NCI-H2196 (cell line): ENCODE measurements around the gene GSK3B.

Experiments used
- DNase-seq: peaks from one replicate; lab custom pipeline; 2025; ENCODE audit not compliant: unreplicated experiment; lab: John Stamatoyannopoulos, UW

The GSK3B gene

GRCh38 chr3:120098710-120099109, 4.5 kb upstream of the GSK3B start:
- DNase-seq = no peak

GRCh38 chr3:120095979-120096426, 1.8 kb upstream of the GSK3B start:
- no peak for DNase-seq

GRCh38 chr3:120095226-120095978, 1.2 kb upstream of the GSK3B start:
- peak; percentile 99 for DNase-seq

- DNase-seq = peak; percentile 100
These were observed 554 bp upstream of the GSK3B start for GRCh38 chr3:120094776-120095225.

GRCh38 chr3:120093119-120093910, 932 bp downstream of the GSK3B start:
- DNase-seq = no peak

GRCh38 chr3:120092474-120092873, 1.8 kb downstream of the GSK3B start:
- DNase-seq = no peak

- DNase-seq = no peak
These were observed 3.8 kb downstream of the GSK3B start for GRCh38 chr3:120090422-120090821.

GRCh38 chr3:120089089-120089488, 5.2 kb downstream of the GSK3B start:
- no peak for DNase-seq

GRCh38 chr3:120088622-120089021, 5.6 kb downstream of the GSK3B start:
- DNase-seq = no peak

GRCh38 chr3:120081719-120082118, 12.5 kb downstream of the GSK3B start:
- no peak for DNase-seq

GRCh38 chr3:120080836-120081235, 13.4 kb downstream of the GSK3B start:
- DNase-seq = no peak

GRCh38 chr3:120077731-120078130, 16.5 kb downstream of the GSK3B start:
- DNase-seq = no peak

- no peak for DNase-seq
These were observed 21.3 kb downstream of the GSK3B start for GRCh38 chr3:120072867-120073525.

GRCh38 chr3:120071259-120071658, 23.0 kb downstream of the GSK3B start:
- no peak for DNase-seq

GRCh38 chr3:120070263-120070981, 23.8 kb downstream of the GSK3B start:
- DNase-seq = no peak

- no peak for DNase-seq
These were observed 27.2 kb downstream of the GSK3B start for GRCh38 chr3:120067083-120067482.

- no peak for DNase-seq
These were observed 27.6 kb downstream of the GSK3B start for GRCh38 chr3:120066634-120067033.

GRCh38 chr3:120064641-120065040, 29.6 kb downstream of the GSK3B start:
- DNase-seq = no peak

GRCh38 chr3:120062474-120062873, 31.8 kb downstream of the GSK3B start:
- DNase-seq = no peak

GRCh38 chr3:120059081-120059864, 35.0 kb downstream of the GSK3B start:
- DNase-seq = no peak
